OCI-LY7 (cell line): ENCODE measurements around the gene DCLK1. TPM values are rescaled to one million over a fixed set of nuclear protein-coding genes. Genes with fewer than 3 reads are reported as not detected.
A peak's percentile ranks its signal among the peaks of the same experiment; 100 is the strongest.

ENCODE experiments used
- BruUV-seq: library from RNA; stranded (reverse); fragments of 400-500 nt; replicated peaks from 2 replicates; lab custom pipeline; 2021; lab: Mats Ljungman, UMichigan
- CTCF ChIA-PET: fragments of 300-600 bp; sonication (Branson Sonifier 250); formaldehyde crosslinking; loops from one replicate; lab custom pipeline; 2022; ENCODE audit warnings: antibody characterized with exemption; ENCODE audit not compliant: unreplicated experiment; lab: Charles Lee
- POLR2A ChIA-PET: fragments of 300-600 bp; sonication (Branson Sonifier 250); formaldehyde crosslinking; loops from one replicate; lab custom pipeline; 2022; ENCODE audit warnings: antibody characterized with exemption; lab: Charles Lee
- DNase-seq: peaks from one replicate; pipeline ENCODE4 v3.0.0-alpha.2; 2015; ENCODE audit warnings: low spot score
- H2AFZ ChIP-seq: fragments of 200-600 bp; sonication (generic), shearing (Covaris generic); 2 replicates; pipeline ENCODE4 v1.6.1; 2014; ENCODE audit warnings: mild to moderate bottlenecking, antibody characterized with exemption, low read length, moderate library complexity
- H3K27ac ChIP-seq: fragments of 200-600 bp; sonication (generic); 2 replicates; pipeline ENCODE4 v1.5.1; 2014; ENCODE audit warnings: mixed run types, low read depth, mild to moderate bottlenecking, moderate library complexity, low read length, inconsistent platforms; ENCODE audit not compliant: poor library complexity, severe bottlenecking
- H3K36me3 ChIP-seq: fragments of 200-600 bp; sonication (generic); 2 replicates; pipeline ENCODE4 v1.6.1; 2014; ENCODE audit warnings: mild to moderate bottlenecking, antibody characterized with exemption, low read length, moderate library complexity, mixed read lengths; ENCODE audit not compliant: insufficient read depth
- H3K4me1 ChIP-seq: fragments of 200-600 bp; sonication (generic); 2 replicates; pipeline ENCODE4 v1.5.1; 2014; ENCODE audit warnings: mild to moderate bottlenecking, low read length; ENCODE audit not compliant: insufficient read depth, poor library complexity, severe bottlenecking
- H3K4me2 ChIP-seq: fragments of 200-600 bp; sonication (generic); 2 replicates; pipeline ENCODE4 v1.6.1; 2014; ENCODE audit warnings: mild to moderate bottlenecking, low read length
- H3K4me3 ChIP-seq: fragments of 200-600 bp; sonication (generic); 2 replicates; pipeline ENCODE4 v1.5.1; 2014; ENCODE audit warnings: mild to moderate bottlenecking, low read depth, low read length; ENCODE audit not compliant: poor library complexity, severe bottlenecking
- H3K79me2 ChIP-seq: fragments of 200-600 bp; sonication (generic); 2 replicates; pipeline ENCODE4 v1.6.1; 2016; ENCODE audit warnings: low read depth, mild to moderate bottlenecking, low read length, moderate library complexity, mixed read lengths; ENCODE audit not compliant: insufficient read depth
- H3K9me2 ChIP-seq: fragments of 200-600 bp; sonication (generic); 2 replicates; pipeline ENCODE4 v1.6.1; 2016; ENCODE audit warnings: mild to moderate bottlenecking, low read length, mixed read lengths; ENCODE audit not compliant: insufficient read depth
- H3K9me3 ChIP-seq: fragments of 200-600 bp; sonication (generic); 2 replicates; pipeline ENCODE4 v1.6.1; 2014; ENCODE audit warnings: mild to moderate bottlenecking, mixed run types, low read length, mixed read lengths
- H4K20me1 ChIP-seq: fragments of 200-600 bp; sonication (generic); 2 replicates; pipeline ENCODE4 v1.6.1; 2014; ENCODE audit warnings: mild to moderate bottlenecking, antibody characterized with exemption, low read length, moderate library complexity, mixed read lengths; ENCODE audit not compliant: insufficient read depth
- CTCF ChIP-seq: fragments of 200-600 bp; sonication (generic); conservative IDR thresholded peaks from 2 replicates; pipeline ENCODE4 v1.5.1; 2014; ENCODE audit warnings: mild to moderate bottlenecking, antibody characterized with exemption, low read length, moderate library complexity, mixed read lengths
- EZH2phosphoT487 ChIP-seq: fragments of 200-600 bp; sonication (generic); IDR thresholded peaks from 2 replicates; pipeline ENCODE4 v1.6.1; 2018; ENCODE audit warnings: low read depth, borderline replicate concordance, mild to moderate bottlenecking, mixed run types, antibody characterized with exemption, low read length, moderate library complexity, mixed read lengths
- intact Hi-C: fragments of 100-400 bp; cut with micrococcal nuclease; formaldehyde crosslinking; loops from one replicate; pipeline ENCODE4 v1.10.0; 2022; ENCODE audit not compliant: unreplicated experiment
- total RNA-seq, 2 experiments: library from RNA; depleted of rRNA in 1 of 2; stranded (reverse); fragments of >200 nt in 1 of 2; shearing (Covaris generic) in 1 of 2; gene quantifications; 2 replicates each; pipeline ENCODE4 v1.2.3, GENCODE V29; 2014 to 2022

The DCLK1 gene
- total RNA-seq, 2 experiments from 2014 or later: not detected

- H3K4me2 ChIP-seq: no peak overlapping the region
- no peak for TF ChIP-seq EZH2phosphoT487
- no peak for TF ChIP-seq CTCF
- H3K79me2 ChIP-seq: no peaks in the 10 kb centered on the region
- no peak for DNase-seq
- no peak overlapping the region for H3K4me3 ChIP-seq
- BruUV-seq: no TSS peak
- no peaks in the 10 kb centered on the region for H4K20me1 ChIP-seq
- H3K9me3 ChIP-seq: no peaks in the 10 kb centered on the region
- H3K4me1 ChIP-seq: no peaks in the 10 kb centered on the region
- ChIA-PET CTCF (no interaction called here), POLR2A (no interaction called here)
- no peak overlapping the region for H3K27ac ChIP-seq
- H3K9me2 ChIP-seq: no peaks in the 10 kb centered on the region
- H2AFZ ChIP-seq: no peak overlapping the region
- no peaks in the 10 kb centered on the region for H3K36me3 ChIP-seq
- intact Hi-C loops: no loop called here
Observed at GRCh38 chr13:35824395-35824794, 306.8 kb downstream of the DCLK1 start.

GRCh38 chr13:35822666-35823065, 308.5 kb downstream of the DCLK1 start:
- no peak overlapping the region for H3K27ac ChIP-seq
- DNase-seq: no peak
- CTCF ChIA-PET: no interaction called here
- H3K4me2 ChIP-seq: no peak overlapping the region
- no peak overlapping the region for H3K4me3 ChIP-seq
- H3K36me3 ChIP-seq: no peaks in the 10 kb centered on the region
- H2AFZ ChIP-seq: no peak overlapping the region
- H3K9me3 ChIP-seq: no peaks in the 10 kb centered on the region
- no peak for TF ChIP-seq EZH2phosphoT487
- H3K9me2 ChIP-seq: no peaks in the 10 kb centered on the region
- POLR2A ChIA-PET: no interaction called here
- H3K4me1 ChIP-seq: no peaks in the 10 kb centered on the region
- intact Hi-C loops: no loop called here
- no peaks in the 10 kb centered on the region for H3K79me2 ChIP-seq
- BruUV-seq: no TSS peak
- H4K20me1 ChIP-seq: no peaks in the 10 kb centered on the region

- intact Hi-C loops: no loop called here
- Histone ChIP-seq H3K4me2 (no peak overlapping the region), H3K9me3 (no peaks in the 10 kb centered on the region), H4K20me1 (no peaks in the 10 kb centered on the region), H3K27ac (no peak overlapping the region), H3K4me3 (no peak overlapping the region), H2AFZ (no peak overlapping the region), H3K36me3 (no peaks in the 10 kb centered on the region), H3K9me2 (no peaks in the 10 kb centered on the region), H3K79me2 (no peaks in the 10 kb centered on the region), H3K4me1 (no peaks in the 10 kb centered on the region)
- BruUV-seq: no TSS peak
- TF ChIP-seq CTCF (peak; percentile 81), EZH2phosphoT487 (no peak)
- ChIA-PET POLR2A (interaction anchor here (0.9 kb wide), 1 partner anchor 12 kb away, joined by 3 read pairs; no protein-coding TSS in a partner anchor), CTCF (no interaction called here)
- DNase-seq: peak; percentile 29
Observed at GRCh38 chr13:35818633-35819067, 312.5 kb downstream of the DCLK1 start.
